ENCODE data around the gene OBSL1. TPM values are rescaled to one million over a fixed set of nuclear protein-coding genes. Genes with fewer than 3 reads are reported as not detected.

OBSL1 gene
- total RNA-seq, 4 donors from 2014 or later = 47.9 to 72.9 (median 56.5) TPM

DNA sequence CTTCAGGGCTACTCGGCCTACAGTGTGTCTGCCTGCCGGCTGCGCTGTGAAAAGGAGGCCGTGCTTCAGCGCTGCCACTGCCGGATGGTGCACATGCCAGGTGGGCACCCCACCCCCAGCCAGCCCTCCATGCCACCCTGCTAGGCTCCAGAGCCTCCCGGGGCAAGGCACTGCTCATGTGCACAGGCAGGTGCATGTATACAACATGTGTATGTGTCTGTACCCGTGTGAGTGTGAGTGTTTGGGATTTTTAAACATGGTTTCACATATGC, 39.0 kb downstream of the OBSL1 start:
- DNase-seq = no peak
- H3K9me3 ChIP-seq = no peaks in the 10 kb centered on the region
- ATAC-seq = no peak
- intact Hi-C loops (cut with DNase I; ENCODE audit: low total_unique reads) (loop anchor here (5.0 to 10.0 kb wide), 2 partner anchors 70 to 238 kb away; no protein-coding TSS in a partner anchor), in situ Hi-C loops (cut with MboI; ENCODE audit: low sequenced_read_pairs in 4 of 4) (loop anchor here in 3 of 4 donors (5.0 to 25.0 kb wide), 3 partner anchors 112 to 245 kb away; partner anchors contain the start of gene DNAJB2 (in 1 of the 3))
- H3K27me3 ChIP-seq = no peaks in the 10 kb centered on the region
- no peak overlapping the region for H3K4me3 ChIP-seq
- no peaks in the 10 kb centered on the region for H3K36me3 ChIP-seq
- H3K4me1 ChIP-seq = no peaks in the 10 kb centered on the region
- no peak for TF ChIP-seq POLR2A (IDR thresholded peaks at IDR 0.05)
- no peak for TF ChIP-seq CTCF (IDR thresholded peaks at IDR 0.05 in 4 of 5, conservative IDR thresholded peaks at IDR 0.05 in 1 of 5)
- no peak overlapping the region for H3K27ac ChIP-seq

DNA sequence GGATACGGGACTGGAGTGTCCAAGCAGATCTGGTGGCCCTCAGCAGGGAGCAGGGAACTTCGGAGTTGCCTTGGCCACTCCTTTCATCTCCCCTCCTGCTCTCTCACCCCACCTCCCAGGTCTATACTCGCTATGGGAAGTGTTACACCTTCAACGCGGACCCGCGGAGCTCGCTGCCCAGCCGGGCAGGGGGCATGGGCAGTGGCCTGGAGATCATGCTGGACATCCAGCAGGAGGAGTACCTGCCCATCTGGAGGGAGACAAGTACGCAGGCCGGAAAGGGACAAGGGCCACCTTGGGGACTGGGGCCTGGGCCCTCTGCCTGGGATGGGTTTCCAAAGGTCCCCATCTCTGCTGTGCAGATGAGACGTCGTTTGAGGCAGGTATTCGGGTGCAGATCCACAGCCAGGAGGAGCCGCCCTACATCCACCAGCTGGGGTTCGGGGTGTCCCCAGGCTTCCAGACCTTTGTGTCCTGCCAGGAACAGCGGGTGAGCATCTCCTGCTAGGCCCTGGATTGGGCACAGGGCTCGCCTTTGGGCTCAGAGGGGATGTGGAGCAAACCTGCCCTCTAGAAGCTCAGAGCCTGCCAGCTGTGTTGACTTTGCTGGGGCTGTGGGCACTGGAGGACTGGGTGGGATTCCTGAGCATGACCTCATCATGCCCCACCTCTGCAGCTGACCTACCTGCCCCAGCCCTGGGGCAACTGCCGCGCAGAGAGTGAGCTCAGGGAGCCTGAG, 39.5 kb downstream of the OBSL1 start:
- H3K9me3 ChIP-seq = no peaks in the 10 kb centered on the region
- TF ChIP-seq CTCF (IDR thresholded peaks at IDR 0.05 in 4 of 5, conservative IDR thresholded peaks at IDR 0.05 in 1 of 5) (no peak), POLR2A (IDR thresholded peaks at IDR 0.05) (no peak)
- DNase-seq (no peak), ATAC-seq (no peak)
- in situ Hi-C loops (cut with MboI; ENCODE audit: low sequenced_read_pairs in 4 of 4) = loop anchor here in 3 of 4 donors (5.0 to 25.0 kb wide), 3 partner anchors 113 to 245 kb away; partner anchors contain the start of gene DNAJB2 (in 1 of the 3)
- H3K4me3 ChIP-seq = no peak overlapping the region
- H3K27me3 ChIP-seq = no peaks in the 10 kb centered on the region
- H3K27ac ChIP-seq = no peak overlapping the region
- no peaks in the 10 kb centered on the region for H3K4me1 ChIP-seq
- intact Hi-C loops (cut with DNase I; ENCODE audit: low total_unique reads) = loop anchor here (5.0 to 10.0 kb wide), 2 partner anchors 70 to 237 kb away; no protein-coding TSS in a partner anchor
- H3K36me3 ChIP-seq = no peaks in the 10 kb centered on the region

DNA sequence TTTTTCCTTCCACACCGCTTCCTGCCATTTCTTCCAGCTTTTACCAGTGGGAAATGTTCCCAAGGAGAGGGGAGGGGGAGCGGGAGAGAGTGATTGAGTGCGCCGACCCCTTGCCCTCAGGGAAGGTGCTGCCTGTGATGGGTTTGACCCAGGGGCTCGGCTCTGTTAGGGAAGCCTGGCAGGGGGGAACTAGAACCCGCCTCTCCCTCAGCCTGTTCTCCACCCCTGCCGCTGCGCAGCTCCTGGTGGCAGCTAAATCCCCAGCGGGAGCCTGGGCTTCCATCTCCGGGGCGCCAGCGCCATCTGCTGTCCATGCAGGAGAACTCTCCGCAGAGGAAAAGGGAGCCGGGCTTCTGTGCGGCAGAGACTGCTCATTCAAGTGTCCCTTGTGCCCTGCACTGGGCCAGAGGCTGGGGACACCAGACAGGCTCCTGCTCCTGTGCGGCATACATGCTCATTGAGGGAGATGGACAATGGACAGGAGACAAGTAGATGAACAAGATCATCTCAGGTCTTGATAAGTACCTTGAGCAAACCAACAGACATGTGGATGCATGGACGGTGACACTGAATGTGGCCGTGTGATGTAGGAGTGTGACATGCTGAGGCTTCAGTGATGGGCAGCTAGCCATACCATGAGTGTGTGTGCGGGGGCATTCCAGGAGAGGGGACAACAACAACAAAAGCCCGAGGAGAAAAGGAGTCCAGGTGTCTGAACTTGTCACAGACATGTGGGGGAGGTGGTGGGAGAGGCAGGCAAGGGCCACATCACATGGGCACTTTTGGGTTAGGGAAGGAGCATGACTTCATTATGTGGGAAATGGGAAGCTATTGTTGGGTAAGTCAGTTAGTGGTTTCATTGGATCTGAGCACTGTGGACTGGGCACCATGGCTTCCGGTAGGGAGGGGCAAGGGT, 41.0 kb downstream of the OBSL1 start:
- H3K4me3 ChIP-seq = peak overlapping the region in 1 of 4 donors; percentile 40
- TF ChIP-seq CTCF (IDR thresholded peaks at IDR 0.05 in 4 of 5, conservative IDR thresholded peaks at IDR 0.05 in 1 of 5) (peak; percentile 97 to 99 (median 98)), POLR2A (IDR thresholded peaks at IDR 0.05) (no peak)
- H3K27ac ChIP-seq = no peak overlapping the region
- peaks cover 0 to 2% (median 0%) of the 10 kb centered on the region in 3 donors for H3K27me3 ChIP-seq
- H3K4me1 ChIP-seq = no peaks in the 10 kb centered on the region
- no peaks in the 10 kb centered on the region for H3K9me3 ChIP-seq
- in situ Hi-C loops (cut with MboI; ENCODE audit: low sequenced_read_pairs in 4 of 4) = loop anchor here in 3 of 4 donors (5.0 to 25.0 kb wide), 3 partner anchors 114 to 243 kb away; partner anchors contain the start of gene DNAJB2 (in 1 of the 3)
- intact Hi-C loops (cut with DNase I; ENCODE audit: low total_unique reads) = loop anchor here (1.0 to 10.0 kb wide), 6 partner anchors 21 to 236 kb away; no protein-coding TSS in a partner anchor
- peak; percentile 91 to 96 for ATAC-seq
- no peaks in the 10 kb centered on the region for H3K36me3 ChIP-seq
- peak; percentile 74 to 76 for DNase-seq

DNA sequence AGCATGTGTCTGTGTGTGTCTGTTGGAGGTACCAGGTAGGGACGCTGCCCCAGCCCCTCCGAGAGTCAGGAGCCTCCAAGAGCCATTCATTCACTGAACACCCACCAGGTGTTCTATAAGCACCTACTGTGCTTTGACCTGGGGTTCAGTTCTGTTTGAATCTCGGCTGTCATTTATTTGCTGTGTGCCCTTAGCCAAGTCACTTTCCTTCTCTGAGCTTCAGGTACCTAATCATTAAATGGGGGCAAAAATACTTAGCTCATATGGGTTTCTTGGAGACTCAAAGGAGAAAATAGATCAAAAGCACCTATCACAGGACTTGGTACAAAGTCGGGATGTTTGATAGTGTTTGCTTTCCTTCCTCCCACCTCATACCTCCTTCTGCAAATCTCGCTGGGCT, 43.9 kb downstream of the OBSL1 start:
- Histone ChIP-seq H3K27me3 (peaks cover 17 to 29% (median 19%) of the 10 kb centered on the region in 3 donors), H3K9me3 (no peaks in the 10 kb centered on the region), H3K4me3 (no peak overlapping the region), H3K36me3 (no peaks in the 10 kb centered on the region), H3K4me1 (peaks cover 2 to 3% of the 10 kb centered on the region in 2 donors), H3K27ac (no peak overlapping the region)
- no peak for ATAC-seq
- intact Hi-C loops (cut with DNase I; ENCODE audit: low total_unique reads) = no loop called here
- no peak for DNase-seq
- in situ Hi-C loops (cut with MboI; ENCODE audit: low sequenced_read_pairs in 4 of 4) = loop anchor here (5.0 to 25.0 kb wide), 4 partner anchors 35 to 240 kb away; partner anchors contain the start of gene DNAJB2 (in 1 of the 4)
- TF ChIP-seq CTCF (IDR thresholded peaks at IDR 0.05 in 4 of 5, conservative IDR thresholded peaks at IDR 0.05 in 1 of 5) (no peak), POLR2A (IDR thresholded peaks at IDR 0.05) (no peak)

Data from gastrocnemius medialis (tissue), 4 donors.